ENCODE results near the gene SEC24D.

- TF ChIP-seq CTCF (IDR thresholded peaks at IDR 0.05; ENCODE audit: low read length) (no peak), EZH2 (IDR thresholded peaks at IDR 0.05; ENCODE audit: borderline replicate concordance, low read length) (no peak)
Measured at GRCh38 chr4:118718511-118719170, 117.3 kb downstream of the SEC24D start.
